HG02970 (cell line): ENCODE results near the gene PLA2G2A.
"Not testable (repeated sequence)": the region's sequence is repeated elsewhere in the genome, so short reads cannot be mapped to it uniquely, and the experiment has no call there.

ENCODE experiments used
- ATAC-seq: cut with Tn5 transposase; IDR thresholded peaks from one replicate; pipeline ENCODE4 v1.9.1; 2021; ENCODE audit warnings: mild to moderate bottlenecking, moderate library complexity, moderate number of reproducible peaks; ENCODE audit not compliant: unreplicated experiment, low FRiP score

PLA2G2A gene, protein sequence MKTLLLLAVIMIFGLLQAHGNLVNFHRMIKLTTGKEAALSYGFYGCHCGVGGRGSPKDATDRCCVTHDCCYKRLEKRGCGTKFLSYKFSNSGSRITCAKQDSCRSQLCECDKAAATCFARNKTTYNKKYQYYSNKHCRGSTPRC

DNA sequence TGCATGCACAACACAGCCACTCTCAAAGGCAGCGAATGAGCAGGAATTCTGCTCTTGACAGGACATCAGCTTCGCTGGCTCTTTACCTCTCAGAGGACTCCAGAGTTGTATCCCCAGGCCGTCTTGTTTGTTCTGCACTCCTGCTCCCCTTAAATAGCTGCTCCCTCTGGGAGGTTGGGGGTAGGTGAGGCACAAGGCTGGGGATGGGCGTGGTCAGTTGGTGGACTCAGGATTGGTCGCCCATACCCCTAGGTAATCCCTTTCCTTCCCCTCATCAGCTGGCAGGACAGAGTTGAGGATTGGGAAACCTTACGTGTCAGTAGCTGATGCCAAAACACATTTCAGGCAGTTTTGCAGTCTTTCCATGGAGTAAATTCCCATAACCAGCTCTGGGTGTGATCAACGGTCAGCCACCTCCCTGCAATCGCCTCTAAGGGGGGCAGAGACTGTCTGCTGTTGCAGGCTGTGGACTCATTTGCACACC is at the start of gene PLA2G2A:
PLA2G2A (minus strand) TSS at position 125 of the 484 bp plus-strand sequence. CDS start 845 bp downstream, outside the sequence.
- no peak for ATAC-seq

DNA sequence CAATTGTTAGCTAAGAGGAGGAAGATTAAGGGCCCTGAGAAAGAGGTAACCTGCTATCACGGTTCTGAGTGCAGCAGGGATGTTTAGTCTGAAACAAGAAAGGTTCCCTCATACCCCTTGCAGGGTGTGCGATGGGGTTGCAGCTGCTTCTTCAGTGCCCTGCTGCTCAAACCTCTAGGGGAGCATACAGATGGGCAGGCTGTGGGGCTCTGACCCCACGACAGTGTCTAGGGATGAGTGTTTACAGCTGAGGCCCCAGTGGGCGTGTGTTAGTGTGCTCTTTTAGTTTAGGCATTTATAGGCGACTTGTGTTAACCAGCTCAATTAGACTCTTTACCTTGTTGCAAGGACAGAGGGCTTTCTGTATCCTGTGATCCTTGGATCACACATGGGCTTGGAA is 49.3 kb upstream of the PLA2G2A start:
- no peak for ATAC-seq

- ATAC-seq = no peak
These were observed 48.7 kb upstream of the PLA2G2A start for GRCh38 chr1:20028125-20028524.

- ATAC-seq = no peak
These were observed 38.3 kb upstream of the PLA2G2A start for GRCh38 chr1:20017741-20018140.

- no peak for ATAC-seq
These were observed 34.7 kb upstream of the PLA2G2A start for GRCh38 chr1:20014153-20014552.

DNA sequence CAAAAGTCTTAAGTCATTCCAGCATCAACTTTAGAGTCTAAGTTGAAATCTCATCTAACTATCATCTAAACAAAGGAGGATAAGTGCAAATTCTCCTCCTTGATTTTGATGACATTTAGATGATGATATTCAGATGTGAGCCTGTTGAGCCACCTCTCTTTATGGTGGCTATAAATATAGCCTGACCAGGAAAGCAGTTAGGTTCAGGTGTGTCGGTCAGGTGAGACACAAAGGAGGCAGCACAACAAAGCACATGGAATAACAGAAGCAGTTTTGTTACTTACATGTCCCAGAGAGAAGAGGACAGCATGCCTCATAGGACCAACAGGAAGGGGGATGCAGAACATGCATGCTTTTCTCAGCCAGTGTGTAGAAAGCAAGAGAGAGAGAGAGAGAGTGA is 30.6 kb upstream of the PLA2G2A start:
- no peak for ATAC-seq

DNA sequence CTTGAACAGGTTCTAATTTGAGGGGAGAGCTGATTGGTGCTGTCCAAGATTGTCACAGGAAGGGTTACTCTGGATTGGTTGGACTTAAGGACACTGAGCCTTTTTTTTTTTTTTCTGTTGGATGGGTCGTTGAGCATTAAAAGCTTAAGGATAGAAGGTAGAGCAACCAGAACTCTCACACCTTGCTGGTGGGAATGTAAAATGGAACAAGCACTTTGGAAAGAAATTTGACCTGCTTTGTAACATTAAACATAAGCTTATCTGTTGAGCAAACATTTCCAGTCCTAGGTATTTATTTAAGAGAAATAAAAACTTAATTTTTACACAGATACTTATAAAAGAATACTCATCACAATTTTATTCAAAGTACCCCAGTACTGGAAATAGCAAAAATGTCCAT is 29.8 kb upstream of the PLA2G2A start:
- ATAC-seq = no peak

- ATAC-seq = no peak
These were observed 29.0 kb upstream of the PLA2G2A start for GRCh38 chr1:20008391-20008841.

DNA sequence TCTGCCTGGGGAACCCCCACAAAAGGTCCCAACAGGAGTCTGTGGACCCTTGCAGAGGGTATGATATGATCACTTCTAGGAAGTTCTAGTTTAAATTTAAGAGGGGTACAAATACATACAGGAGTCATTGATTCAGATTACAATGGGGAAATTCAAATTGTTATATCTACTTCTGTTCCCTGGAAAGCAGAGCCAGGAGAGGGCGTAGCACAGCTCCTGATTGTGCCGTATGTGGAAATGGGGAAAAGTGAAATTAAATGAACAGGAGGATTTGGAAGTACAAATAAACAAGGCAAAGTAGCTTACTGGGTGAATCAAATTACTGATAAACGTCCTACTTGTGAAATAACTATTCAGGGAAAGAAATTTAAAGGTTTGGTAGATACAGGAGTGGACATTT is 19.4 kb upstream of the PLA2G2A start:
- ATAC-seq = not testable (repeated sequence)

GRCh38 chr1:19990689-19991088 is 11.3 kb upstream of the PLA2G2A start:
- ATAC-seq = no peak

DNA sequence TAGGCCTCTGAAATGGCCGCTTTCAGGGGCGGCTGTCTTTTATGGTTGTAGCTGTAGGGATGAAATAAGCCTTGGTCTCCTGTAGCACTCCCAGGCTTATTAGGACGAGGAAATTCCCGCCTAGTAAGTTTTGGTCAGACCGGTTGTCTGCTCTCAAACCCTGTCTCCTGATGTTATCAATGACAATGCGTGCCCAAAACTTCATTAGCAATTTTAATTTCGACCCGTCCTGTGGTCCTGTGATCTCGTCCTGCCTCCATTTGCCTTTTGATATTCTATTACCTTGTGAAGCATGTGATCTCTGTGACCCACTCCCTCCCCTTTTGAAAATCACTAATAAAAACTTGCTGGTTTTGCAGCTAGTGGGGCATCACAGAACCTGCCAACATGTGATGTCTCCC is 10.8 kb upstream of the PLA2G2A start:
- not testable (repeated sequence) for ATAC-seq

GRCh38 chr1:19988267-19989006 is 9.0 kb upstream of the PLA2G2A start:
- ATAC-seq = no peak

- ATAC-seq = no peak
These were observed 8.3 kb upstream of the PLA2G2A start for GRCh38 chr1:19987719-19988118.

DNA sequence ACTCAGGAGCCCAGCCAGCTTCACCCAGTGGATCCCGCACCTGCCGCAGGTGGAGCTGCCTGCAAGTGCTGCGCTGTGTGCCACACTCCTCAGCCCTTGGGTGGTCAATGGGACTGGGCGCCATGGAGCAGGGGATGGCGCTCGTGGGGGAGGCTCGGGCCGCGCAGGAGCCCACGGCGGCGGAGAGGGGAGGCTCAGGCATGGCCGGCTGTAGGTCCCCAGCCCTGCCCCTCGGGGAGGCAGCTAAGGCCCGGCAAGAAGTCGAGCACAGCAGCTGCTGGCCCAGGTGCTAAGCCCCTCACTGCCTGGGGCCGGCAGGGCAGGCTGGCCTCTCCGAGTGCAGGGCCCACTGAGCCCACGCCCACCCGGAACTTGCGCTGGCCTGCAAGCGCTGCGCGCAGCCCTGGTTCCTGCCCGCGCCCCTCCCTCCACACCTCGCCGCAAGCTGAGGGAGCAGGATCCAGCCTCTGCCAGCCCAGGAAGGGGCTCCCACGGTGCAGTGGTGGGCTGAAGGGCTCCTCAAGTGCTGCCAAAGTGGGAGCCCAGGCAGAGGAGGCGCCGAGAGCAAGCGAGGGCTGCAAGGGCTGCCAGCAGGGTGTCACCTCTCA is 5.1 kb upstream of the PLA2G2A start:
- ATAC-seq = not testable (repeated sequence)

DNA sequence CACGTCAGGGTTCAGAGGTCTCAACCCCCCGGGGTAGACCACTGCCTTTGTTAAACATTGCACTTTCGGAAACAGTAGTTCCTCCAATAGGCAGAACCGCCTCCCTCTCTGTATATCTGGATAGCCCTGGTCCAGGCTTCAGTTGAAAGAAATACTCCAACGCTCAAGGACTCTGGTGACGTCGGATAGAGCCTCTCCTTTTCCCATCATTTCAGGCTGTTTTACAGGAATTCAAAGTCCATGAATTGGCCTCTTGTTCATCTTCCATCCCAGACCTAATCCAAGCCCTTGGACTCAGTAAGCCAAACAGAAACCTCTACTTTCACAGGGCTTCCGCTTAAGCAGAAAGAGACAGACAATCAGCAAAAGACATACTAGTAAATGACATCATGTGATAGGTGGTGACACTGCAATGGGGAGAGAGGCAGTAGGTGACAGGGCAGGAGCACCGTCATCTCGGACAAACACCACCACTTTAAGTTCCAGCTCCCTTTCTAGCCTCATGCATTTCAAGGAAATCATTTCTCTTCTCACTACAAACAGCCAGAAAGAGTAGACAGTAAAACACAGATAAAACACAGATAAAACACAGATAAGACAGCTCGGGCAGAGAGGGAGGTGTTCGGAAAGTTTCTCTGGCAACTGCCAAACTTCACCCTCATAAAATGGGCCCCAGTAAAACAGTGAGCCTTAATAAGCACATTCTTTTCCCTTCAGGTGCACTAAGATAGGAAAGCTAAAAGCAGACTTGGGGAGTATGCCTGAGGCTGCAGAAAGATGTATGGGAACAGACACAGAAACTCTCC is 2.3 kb upstream of the PLA2G2A start:
- no peak for ATAC-seq

DNA sequence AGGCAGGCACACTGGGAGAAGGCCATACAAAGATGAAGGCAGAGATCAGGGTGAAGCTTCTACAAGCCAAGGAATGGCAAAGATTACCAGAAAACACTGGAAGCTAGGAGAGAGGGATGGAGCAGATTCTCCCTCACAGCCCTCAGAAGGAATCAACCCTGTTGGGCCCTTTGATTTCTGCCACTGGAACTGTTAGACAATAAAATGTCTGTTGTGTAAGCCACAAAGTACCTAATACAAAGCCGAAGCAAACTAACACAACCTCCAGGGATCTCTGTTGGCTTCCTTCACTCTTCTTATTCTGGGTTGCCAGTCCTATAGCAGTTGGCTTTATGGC is 1.7 kb upstream of the PLA2G2A start:
- ATAC-seq = no peak

- ATAC-seq = no peak
These were observed 896 bp upstream of the PLA2G2A start for GRCh38 chr1:19980314-19980713.

- no peak for ATAC-seq
These were observed 1.3 kb downstream of the PLA2G2A start for GRCh38 chr1:19978143-19978542.

- no peak for ATAC-seq
These were observed 3.0 kb downstream of the PLA2G2A start for GRCh38 chr1:19976317-19977003.

DNA sequence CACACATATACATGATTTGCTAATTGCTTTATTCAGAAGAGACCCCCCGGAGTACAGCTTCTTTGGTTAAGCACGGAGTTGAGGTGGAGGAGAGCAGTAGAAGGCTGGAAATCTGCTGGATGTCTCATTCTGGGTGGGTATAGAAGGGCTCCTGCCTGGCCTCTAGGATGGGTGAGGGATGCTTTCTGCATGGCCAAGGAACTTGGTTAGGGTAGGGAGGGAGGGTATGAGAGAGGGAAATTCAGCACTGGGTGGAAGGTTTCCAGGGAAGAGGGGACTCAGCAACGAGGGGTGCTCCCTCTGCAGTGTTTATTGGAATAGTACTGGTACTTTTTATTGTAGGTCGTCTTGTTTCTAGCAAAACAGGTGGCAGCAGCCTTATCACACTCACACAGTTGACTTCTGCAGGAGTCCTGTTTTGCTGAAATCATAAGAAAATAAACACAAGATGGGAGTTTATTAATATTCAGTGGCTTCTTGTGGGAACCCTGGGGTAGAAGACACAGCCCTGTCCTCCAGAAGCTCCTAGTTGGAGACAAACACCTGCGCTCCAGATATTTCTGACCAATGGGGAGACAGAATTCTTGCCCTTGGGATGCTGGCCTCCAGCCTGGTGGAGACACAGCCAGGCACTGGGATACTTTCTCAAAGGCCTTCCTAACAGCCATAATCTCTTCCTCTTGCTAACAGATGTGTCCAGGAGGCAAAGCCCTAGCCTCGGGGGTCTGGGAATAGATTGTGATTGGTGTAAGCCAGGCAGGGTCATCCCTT is 3.8 kb downstream of the PLA2G2A start:
- no peak for ATAC-seq
